ENCODE results near the gene TAGLN2.

The TAGLN2 gene

GRCh38 chr1:159898527-159898926, 26.8 kb downstream of the TAGLN2 start:
- no peak for FAIRE-seq

- FAIRE-seq = no peak
These were observed 27.3 kb downstream of the TAGLN2 start for GRCh38 chr1:159897962-159898361.

GRCh38 chr1:159896546-159896930, 28.8 kb downstream of the TAGLN2 start:
- no peak for FAIRE-seq

GRCh38 chr1:159895836-159896545, 29.3 kb downstream of the TAGLN2 start:
- FAIRE-seq = no peak

GRCh38 chr1:159895286-159895685, 30.0 kb downstream of the TAGLN2 start:
- FAIRE-seq = no peak

DNA sequence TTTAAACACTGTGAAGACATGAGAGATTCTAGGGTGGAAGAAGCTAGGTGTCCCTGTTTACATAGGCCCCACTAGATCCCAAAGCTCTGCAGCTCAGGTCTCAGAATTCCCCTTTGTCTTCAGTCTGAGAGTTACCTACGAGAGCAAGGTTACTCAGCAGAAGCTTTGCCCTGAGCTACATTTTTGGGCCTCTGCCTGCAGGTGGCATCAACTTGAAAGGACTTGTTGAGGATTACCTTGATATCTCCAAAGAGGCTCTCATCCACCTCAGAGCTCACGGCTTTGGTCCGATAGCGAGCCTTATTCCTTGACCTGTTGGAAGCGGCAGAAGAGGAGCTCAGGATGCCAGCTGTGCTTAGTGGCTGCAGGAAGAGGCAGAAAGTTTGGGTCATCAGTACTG, 32.4 kb downstream of the TAGLN2 start:
- no peak for FAIRE-seq

DNA sequence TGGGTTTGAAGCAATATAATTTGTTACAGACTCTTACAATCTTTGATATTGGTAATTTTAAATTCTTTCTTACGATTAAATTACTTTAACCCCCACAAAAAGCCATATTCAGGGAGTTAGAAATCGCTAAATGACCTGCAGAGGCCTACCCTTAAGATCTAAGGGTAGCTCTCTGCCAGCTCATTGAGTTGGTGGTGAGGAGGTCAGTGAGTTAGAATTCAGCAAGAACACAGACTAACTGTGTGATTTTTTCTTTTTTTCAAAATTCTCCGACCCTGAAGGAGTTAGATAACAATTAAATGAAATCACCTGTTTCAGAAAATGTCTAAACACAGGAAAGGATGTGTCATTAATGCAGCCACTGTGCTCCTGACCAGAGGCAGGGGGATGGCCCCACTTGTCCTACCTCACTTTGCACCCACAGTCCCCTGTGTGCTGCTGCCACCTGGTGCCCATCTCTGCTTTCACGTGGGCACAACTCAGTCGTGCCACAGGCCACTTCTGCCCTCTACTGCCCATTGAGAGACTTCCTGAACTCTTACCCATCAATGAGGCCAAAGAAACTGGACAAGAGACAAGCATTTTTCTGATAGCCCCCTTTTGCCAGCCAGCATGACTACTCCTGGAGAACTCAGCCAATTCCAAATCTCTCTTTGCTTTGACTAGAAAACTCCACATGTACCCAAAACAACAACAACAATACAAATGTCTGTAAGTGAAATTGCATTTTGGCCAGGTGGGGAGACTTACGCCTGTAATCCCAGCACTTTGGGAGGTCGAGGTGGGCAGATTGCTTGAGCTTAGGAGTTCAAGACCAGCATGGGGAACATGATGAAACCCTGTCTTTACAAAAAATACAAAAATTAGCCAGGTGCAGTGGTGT, 33.8 kb downstream of the TAGLN2 start:
- FAIRE-seq = no peak

DNA sequence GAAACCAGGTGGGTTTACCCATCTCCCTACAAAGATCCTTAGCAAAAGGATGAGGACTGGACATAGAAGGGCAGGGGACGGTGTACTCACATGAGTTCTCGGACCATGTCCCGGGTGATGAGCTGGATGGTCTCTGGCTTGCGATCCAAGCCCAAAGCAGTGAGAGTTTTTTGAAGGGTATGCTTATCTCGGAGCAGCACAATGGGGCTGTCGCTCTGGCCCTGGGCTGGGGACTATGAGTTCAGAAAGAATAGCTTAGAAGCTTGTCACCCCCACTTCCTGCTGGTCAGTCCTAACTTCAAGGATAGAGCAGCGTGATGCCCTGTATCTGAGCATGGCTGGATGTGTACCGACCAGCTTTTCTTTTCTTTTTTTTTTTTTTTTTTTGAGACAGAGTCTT, 34.9 kb downstream of the TAGLN2 start:
- FAIRE-seq = no peak

GRCh38 chr1:159889821-159890252, 35.5 kb downstream of the TAGLN2 start:
- FAIRE-seq = no peak

DNA sequence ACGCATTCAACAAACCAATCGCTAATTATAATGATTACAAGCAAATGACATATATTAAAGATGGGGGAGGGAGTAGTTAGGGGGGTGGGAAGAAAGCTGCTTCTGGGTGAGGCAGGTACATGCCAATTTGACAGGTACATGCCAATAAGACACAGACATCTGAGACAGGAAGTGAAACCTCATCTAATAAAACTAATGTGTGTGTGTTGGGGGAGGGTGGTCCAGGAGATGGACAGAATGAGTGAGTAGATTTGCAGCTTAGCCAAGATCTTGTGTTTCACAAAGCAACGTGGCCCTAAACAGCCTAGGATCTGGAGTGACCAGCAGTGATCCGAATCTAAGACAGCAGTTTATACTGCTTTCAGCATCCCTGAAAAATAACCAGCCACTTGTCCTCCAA, 36.1 kb downstream of the TAGLN2 start:
- no peak for FAIRE-seq

DNA sequence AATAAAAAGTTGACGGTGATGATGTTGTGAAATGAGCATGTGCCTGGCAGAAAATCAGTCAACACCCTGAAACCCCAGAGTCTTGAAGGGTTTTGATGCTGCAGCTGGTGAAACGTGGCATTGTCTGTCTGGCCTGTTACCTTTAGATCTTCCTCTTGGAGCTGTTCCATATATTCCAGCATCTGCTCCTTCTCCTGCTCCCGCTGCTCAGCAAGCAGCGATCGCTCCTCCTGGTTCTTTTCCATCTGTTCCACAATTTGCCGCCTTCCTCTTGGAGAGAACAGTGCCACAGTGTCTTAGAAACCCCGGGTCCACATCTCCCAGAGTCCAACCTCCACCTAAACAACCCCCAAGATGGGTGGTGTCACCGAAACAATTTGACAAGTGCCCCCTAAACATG, 41.0 kb downstream of the TAGLN2 start:
- FAIRE-seq = no peak

GRCh38 chr1:159883134-159883533, 42.2 kb downstream of the TAGLN2 start:
- FAIRE-seq = no peak

DNA sequence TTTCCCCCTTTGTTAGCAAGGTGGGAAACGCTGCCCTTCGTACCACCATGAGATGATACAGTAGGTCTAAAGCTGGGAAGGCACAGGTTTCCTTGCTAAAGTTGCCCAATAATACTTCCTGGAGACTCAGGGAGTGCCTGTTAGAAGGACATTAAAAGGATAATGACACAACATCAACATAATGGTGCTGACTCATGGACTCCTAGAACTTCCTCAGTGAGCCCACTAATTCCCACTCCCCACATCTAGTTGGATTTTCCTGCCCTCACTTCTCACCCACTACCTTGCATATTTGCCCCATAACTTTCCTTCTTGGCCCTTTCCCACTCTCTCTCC, 42.8 kb downstream of the TAGLN2 start:
- FAIRE-seq = no peak

- no peak for FAIRE-seq
These were observed 43.4 kb downstream of the TAGLN2 start for GRCh38 chr1:159881622-159882526.

DNA sequence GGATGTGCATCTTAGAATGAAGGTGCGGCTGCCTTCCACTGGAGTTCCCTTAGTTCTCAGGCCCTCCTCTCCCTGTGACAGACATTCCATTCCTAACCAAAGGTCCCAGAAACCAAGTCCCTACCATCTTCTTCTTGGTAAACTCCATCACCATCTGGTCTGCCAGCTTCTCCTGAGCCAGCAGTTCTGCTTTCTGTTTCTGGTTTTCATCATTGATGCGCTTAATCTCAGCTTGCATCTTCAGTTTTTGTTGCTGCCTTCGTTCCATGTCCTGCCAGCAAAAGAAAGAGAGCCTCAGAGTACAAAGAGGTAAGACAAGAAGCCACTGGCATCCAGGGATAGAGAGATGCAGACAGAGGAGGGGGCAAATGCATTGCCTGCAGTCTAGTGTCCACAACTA, 44.9 kb downstream of the TAGLN2 start:
- FAIRE-seq = no peak

GRCh38 chr1:159879977-159880376, 45.3 kb downstream of the TAGLN2 start:
- FAIRE-seq = no peak

DNA sequence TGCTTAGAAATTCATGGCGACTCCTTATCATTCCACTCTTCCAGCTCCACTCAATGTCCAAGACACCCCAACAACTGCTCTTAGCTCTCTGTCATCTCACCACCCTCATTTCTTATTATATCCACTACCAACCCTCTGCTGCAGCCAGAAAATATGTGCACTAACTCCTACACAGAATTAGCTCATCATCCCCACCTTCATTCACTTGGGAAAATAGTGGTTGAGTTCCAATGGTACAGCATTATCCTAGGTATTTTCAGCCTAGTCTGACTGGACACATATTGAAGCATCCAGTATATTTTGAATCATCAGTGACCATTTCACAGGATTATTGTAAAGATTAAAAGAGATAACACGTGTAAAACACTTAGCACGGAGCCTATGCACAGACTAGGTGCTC, 46.2 kb downstream of the TAGLN2 start:
- no peak for FAIRE-seq

DNA sequence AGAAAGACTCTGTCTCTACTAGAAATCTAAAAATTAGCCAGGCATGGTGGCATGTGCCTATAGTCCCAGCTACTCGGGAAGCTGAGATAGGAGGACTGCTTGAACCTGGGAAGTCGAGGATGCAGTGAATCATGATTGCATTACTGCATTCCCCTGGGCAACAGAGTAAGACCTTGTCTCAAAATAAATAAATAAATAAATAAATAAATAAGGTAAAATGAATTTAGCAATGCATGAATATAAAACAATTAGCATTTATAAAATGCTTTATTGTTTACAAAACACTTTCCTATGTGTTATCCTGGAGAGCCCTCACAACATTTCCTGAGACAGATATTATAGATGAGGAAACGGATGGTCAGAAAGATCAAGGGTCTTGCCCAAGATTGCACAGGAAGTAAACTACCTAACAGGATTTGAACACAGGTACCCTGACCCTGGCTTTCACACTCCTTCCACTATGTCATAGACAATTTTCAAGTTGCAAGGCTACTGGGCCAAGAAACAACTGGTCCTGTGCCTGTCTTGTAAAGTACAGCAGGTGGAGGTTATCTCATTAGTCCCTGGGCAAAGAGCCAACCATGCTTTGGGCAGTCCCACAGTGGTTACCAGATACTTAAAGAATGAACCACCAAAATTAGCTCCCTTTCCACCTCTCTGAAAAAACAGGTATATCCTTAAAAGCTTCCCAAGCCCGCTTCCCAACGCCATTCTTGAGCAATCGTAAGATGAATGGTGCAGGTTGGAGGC, 47.4 kb downstream of the TAGLN2 start:
- no peak for FAIRE-seq

GRCh38 chr1:159873530-159874143, 51.7 kb downstream of the TAGLN2 start:
- FAIRE-seq = no peak

DNA sequence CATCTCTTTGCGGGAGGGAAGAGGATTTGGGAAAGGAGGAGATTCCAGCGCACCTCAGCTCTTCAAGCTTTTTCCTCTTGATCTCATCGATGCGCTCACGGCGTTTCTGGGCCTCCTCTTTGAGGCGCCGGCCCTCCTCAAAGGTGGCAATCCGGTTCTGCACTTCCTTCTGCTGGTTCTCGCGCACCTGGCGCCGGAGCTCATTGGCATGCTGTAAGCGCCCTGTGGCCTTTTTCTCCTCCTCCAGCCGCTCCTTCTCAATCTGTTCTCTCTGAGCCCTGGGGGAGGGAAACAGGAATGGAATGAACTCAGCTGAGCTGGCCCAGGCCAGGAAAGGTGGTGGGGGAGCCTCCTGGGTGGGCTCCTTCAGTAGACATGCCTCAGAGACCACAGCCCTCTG, 52.4 kb downstream of the TAGLN2 start:
- no peak for FAIRE-seq

- FAIRE-seq = no peak
These were observed 54.6 kb downstream of the TAGLN2 start for GRCh38 chr1:159870704-159871103.

GRCh38 chr1:159869607-159870006, 55.7 kb downstream of the TAGLN2 start:
- FAIRE-seq = no peak

Data from endometrium (tissue), 2 donors.